IgD-negative memory B cell (primary cell): ENCODE results near the gene TCERG1L. TPM values are rescaled to one million over a fixed set of nuclear protein-coding genes. Genes with fewer than 3 reads are reported as not detected.
"Not testable (repeated sequence)": the region's sequence is repeated elsewhere in the genome, so short reads cannot be mapped to it uniquely, and the experiment has no call there.

Experiments used
- H3K27ac Mint-ChIP-seq, 3 donors: one replicate each; pipeline ENCODE4 v1.8.0; 2020 to 2022; ENCODE audit warnings: mild to moderate bottlenecking in 3 of 3, mixed read lengths in 3 of 3, moderate library complexity in 1 of 3
- H3K27me3 Mint-ChIP-seq: one replicate; pipeline ENCODE4 v1.8.0; 2021; ENCODE audit warnings: mixed read lengths
- H3K36me3 Mint-ChIP-seq: one replicate; pipeline ENCODE4 v1.8.0; 2020; ENCODE audit warnings: mild to moderate bottlenecking, mixed read lengths
- H3K4me1 Mint-ChIP-seq, 3 donors: one replicate each; pipeline ENCODE4 v1.8.0; 2020 to 2022; ENCODE audit warnings: mixed read lengths in 3 of 3, mild to moderate bottlenecking in 1 of 3
- H3K4me3 Mint-ChIP-seq, 4 donors: one replicate each; pipeline ENCODE4 v1.8.0; 2020 to 2022; ENCODE audit warnings: mild to moderate bottlenecking in 4 of 4, mixed read lengths in 4 of 4, moderate library complexity in 3 of 4
- H3K9me3 Mint-ChIP-seq, 3 donors: one replicate each; pipeline ENCODE4 v1.8.0; 2020 to 2021; ENCODE audit warnings: mixed read lengths in 3 of 3, mild to moderate bottlenecking in 1 of 3
- polyA plus RNA-seq: library from polyadenylated mRNA; unstranded; fragments of 300-500 nt; fragmentation: Illumina TruSeq; gene quantifications from one replicate; pipeline ENCODE4 v1.2.3, GENCODE V29; 2021

Gene TCERG1L
- polyA plus RNA-seq, 1 donor from 2014 or later: not detected

DNA sequence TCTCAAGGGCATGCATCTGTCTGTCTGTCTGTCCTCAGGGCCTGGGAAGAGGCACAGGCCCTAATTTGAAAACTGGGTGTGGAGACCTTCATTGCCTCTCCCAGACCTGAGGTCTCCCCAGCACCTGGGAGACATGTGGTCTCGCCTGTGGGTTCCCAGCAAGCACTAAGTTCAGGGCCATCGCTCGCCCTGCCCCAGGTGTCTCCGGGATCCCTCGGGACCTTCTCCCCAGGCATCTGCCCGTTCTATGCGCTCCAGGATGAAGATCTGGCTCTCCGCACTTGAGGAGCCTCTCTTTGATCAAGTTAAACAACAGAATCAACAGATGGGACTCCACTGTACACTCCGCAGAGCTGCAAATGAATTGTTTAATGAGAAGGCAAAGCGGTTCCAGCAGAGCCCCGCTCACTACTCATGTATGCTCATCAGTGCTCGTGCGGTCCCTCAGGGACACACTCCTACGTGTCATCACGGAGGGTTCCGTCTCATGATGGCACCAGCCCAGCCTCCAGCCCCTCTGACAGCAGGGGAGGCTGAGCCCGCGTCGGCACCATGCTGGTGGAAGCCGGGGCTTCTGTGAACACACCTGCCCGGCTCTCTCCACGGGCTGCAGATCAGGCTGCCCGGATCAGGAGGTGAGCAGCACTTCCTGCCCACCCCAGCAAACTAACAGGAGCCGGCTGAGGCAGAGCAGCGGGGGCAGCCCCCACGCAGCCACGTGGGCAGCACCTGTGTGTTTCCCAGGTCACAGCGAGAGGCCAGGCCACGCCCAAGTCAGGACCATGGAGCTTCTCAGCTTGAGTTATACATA lies 132.8 kb downstream of the TCERG1L start:
- H3K4me3 Mint-ChIP-seq: no peak overlapping the region
- H3K27me3 Mint-ChIP-seq: peaks cover 3% of the 10 kb centered on the region
- H3K4me1 Mint-ChIP-seq: no peaks in the 10 kb centered on the region
- H3K9me3 Mint-ChIP-seq: no peaks in the 10 kb centered on the region
- no peaks in the 10 kb centered on the region for H3K36me3 Mint-ChIP-seq
- H3K27ac Mint-ChIP-seq: no peak overlapping the region

DNA sequence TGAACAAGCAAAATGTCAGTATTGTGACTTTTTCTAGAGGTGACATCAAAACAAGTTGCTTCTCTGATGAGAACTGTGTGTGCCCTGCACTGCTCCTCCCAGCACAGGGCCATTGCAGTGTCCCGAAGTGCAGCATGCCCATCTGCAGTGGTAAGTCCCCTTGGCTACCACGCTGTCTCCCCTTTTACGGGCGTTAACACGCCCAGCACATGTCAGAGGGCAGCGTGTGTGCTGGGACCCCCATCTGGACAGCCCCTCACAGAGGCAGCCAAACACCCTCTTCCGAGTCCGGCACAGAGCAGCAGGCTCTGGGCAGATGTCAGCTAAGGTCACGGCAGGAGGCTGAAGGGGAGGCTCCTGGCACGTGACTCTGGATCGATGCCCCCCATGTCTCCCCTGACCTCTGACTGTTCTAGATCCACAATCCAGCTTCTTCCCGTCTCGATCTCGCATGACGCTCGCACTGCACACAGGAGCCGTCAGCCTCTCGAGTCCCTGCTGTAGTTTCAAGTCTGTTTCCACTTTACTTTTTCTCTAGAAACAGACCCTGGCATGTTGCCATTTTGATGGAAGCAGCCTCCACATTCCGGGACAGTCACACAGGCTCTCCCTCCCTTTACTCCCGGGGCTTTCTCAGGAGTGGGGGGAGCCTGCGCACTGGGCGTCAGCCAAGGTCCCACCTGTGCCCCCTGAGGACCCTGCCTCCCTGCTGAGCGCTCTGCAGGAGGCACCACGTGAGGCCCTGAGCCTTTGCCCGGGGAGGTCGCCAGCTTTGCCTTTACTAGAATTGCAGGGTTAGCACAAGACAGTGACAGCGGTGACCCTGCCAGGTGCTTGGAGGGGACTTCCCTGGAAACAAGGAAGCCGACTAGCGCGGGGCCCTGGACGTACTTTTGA lies 133.8 kb downstream of the TCERG1L start:
- Mint-ChIP-seq H3K36me3 (no peaks in the 10 kb centered on the region), H3K27ac (no peak overlapping the region), H3K9me3 (no peaks in the 10 kb centered on the region), H3K4me3 (no peak overlapping the region), H3K4me1 (no peaks in the 10 kb centered on the region), H3K27me3 (peaks cover 3% of the 10 kb centered on the region)

DNA sequence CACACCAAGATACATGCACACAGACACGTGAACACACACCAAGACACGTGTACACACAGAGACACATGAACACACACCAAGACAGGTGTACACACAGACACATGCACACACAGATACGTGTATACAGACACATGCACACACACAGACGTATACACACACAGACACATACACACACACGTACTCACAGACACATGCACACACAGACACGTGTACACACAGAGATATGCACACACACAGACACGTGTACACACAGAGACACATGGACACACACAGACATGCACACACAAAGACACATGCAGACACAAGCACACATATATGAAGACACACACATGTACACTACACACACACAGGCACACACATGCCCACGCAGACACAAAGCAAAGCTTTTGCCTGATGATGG lies 134.6 kb downstream of the TCERG1L start:
- Mint-ChIP-seq H3K27me3 (peaks cover under 1% of the 10 kb centered on the region), H3K4me3 (no peak overlapping the region), H3K4me1 (no peaks in the 10 kb centered on the region), H3K9me3 (no peaks in the 10 kb centered on the region), H3K36me3 (no peaks in the 10 kb centered on the region), H3K27ac (no peak overlapping the region)

DNA sequence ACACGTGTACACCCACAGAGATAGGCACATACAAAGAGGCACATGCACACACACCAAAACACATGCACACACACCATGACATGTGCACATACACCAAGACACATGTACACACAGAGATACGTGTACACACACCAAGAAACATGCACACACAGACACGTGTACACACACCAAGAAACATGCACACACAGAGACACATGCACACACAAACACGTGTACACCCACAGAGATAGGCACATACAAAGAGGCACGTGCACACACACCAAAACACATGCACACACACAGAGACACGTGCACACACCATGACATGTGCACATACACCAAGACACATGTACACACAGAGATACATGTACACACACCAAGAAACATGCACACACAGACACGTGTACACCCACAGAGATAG lies 135.2 kb downstream of the TCERG1L start:
- not testable (repeated sequence) for H3K9me3 Mint-ChIP-seq, H3K27ac Mint-ChIP-seq, H3K4me3 Mint-ChIP-seq, H3K4me1 Mint-ChIP-seq, H3K27me3 Mint-ChIP-seq, H3K36me3 Mint-ChIP-seq

DNA sequence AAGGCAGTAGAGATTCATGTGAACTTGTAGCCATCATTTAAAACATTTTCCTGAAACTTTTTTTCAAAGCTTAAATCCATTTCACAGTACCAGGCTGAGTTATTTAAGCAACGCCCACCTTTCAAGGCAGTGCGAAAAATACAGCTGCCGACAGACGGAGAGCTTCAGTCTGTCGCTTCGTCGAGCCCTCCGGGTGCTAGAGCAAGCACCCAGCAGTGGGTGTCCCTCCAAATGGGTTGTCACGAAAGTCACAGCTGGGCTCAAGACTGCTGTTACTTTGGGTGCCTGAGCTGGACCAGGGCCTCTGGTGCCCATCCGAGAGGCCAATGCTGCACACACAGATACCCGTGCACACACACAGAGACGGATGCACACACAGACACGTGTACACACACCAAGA lies 135.6 kb downstream of the TCERG1L start:
- Mint-ChIP-seq H3K36me3 (no peaks in the 10 kb centered on the region), H3K27me3 (no peaks in the 10 kb centered on the region), H3K4me1 (no peaks in the 10 kb centered on the region), H3K9me3 (no peaks in the 10 kb centered on the region), H3K27ac (no peak overlapping the region), H3K4me3 (no peak overlapping the region)

DNA sequence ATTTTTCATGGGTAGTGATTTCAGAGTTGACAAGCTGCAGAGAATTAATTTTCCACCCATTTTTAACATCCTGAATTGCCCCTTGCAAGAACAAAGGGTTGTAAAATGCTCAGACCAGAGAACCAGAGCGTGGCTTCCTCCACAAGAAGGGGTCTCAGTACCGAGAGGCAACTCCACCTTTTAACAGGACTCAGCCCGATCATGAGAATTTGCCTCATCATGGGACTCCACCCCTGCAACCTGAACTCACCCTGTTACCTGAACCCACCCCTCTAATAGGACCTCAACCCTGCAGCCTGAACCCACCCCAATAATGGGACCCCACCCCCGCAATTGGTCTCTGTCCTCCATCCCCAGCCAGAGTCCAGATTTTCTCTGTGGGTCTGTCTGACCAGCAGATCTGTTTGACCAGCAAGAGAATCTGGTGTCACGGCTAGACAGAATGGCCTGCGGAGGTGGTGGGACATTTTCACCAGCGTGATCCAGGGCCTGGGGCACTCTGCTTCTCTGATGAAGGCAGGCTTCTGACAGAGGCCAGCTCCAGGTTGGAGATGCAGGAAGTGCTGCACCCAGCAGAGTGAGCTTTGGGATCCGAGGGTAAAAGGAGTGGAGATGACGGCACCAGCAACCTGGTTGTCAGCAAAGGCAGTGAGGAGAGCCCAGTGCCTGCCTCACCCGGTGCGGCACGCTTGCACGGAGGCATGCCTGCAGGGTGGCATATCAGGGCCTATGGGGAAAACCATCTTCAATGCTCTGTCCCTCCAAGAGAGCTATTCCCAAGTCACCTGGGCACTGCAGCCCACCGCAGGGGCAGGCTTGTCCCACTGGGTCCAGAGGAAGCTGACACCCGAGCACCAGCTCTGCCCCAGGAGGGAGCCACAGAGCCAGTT lies 136.6 kb downstream of the TCERG1L start:
- Mint-ChIP-seq H3K27me3 (no peaks in the 10 kb centered on the region), H3K36me3 (no peaks in the 10 kb centered on the region), H3K9me3 (no peaks in the 10 kb centered on the region), H3K4me3 (no peak overlapping the region), H3K4me1 (no peaks in the 10 kb centered on the region), H3K27ac (no peak overlapping the region)

DNA sequence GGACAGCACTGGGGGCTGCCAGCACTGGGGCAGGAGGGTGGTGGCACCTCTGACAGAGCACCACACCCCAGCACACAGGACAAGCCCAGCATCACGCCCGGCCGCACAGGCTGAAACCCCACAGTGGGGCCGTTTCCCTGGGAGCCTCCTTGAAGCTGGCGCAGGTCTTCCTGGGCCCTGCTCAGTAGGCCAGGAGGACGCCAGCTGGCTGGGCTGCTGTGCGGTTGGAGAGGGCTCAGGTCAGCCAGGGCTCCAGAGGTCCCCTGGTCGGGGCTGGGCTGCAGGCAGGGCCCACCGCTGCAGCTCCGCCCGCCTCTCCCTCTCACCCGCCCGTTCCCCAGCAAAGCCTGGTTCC lies 137.3 kb downstream of the TCERG1L start:
- no peaks in the 10 kb centered on the region for H3K36me3 Mint-ChIP-seq
- no peaks in the 10 kb centered on the region for H3K9me3 Mint-ChIP-seq
- no peaks in the 10 kb centered on the region for H3K27me3 Mint-ChIP-seq
- no peak overlapping the region for H3K27ac Mint-ChIP-seq
- H3K4me3 Mint-ChIP-seq: no peak overlapping the region
- H3K4me1 Mint-ChIP-seq: no peaks in the 10 kb centered on the region

DNA sequence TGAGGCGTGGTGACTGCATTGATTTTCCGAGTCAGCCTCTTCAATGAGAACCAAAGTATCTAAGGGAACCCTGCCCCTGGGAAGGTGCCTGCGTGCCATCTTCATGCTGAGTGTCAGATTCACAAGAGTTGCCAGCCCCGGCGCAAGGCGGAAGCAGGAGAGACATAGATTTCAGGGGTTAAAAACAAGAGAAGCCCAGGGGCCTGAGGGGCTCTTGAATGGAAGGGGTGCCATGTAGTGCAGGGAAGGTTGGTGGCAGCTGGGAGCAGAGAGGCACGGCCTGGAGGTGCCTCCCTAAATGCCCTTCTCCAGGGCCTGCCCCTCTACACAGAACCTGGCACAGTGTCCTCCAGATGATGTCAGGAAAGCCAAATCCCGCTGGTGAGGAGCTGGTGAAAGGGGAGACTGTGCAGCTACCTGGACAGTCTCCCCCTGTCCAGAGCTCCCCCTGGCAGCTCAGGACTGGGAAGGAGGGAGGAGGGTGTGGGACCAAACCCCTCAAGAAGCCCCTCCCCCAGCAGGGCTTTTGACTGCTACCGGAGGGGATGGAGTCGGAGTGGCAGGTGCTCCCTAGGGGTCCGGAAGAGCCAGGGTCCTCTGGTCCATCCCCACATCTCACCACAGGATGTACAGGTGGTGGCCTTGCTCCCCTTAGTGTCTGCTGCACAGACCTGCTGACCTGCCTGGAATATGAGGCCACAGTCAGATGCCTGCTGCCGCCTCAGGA lies 137.9 kb downstream of the TCERG1L start:
- Mint-ChIP-seq H3K4me3 (no peak overlapping the region), H3K4me1 (no peaks in the 10 kb centered on the region), H3K27me3 (no peaks in the 10 kb centered on the region), H3K36me3 (no peaks in the 10 kb centered on the region), H3K27ac (no peak overlapping the region), H3K9me3 (no peaks in the 10 kb centered on the region)

DNA sequence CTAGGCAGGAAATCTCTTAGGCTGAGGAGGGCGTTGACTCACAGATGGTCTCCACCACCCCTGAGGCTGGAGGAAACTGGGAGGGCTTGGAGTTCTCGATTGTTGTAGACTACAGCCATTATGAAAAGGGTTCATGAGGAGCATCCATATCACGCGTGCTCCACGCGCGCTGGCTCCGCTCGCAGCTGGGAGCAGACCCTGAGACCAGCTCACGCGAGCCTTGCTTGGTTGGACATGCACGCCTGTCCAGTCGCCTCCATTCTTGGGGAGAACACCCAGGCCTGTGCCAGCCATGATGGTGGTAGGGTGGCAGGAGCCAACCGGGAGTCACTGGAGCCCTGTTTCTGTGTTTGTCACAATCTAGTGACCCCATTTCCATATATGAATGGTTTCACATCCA lies 139.1 kb downstream of the TCERG1L start:
- Mint-ChIP-seq H3K9me3 (no peaks in the 10 kb centered on the region), H3K36me3 (no peaks in the 10 kb centered on the region), H3K4me3 (no peak overlapping the region), H3K4me1 (no peaks in the 10 kb centered on the region), H3K27ac (no peak overlapping the region), H3K27me3 (no peaks in the 10 kb centered on the region)

DNA sequence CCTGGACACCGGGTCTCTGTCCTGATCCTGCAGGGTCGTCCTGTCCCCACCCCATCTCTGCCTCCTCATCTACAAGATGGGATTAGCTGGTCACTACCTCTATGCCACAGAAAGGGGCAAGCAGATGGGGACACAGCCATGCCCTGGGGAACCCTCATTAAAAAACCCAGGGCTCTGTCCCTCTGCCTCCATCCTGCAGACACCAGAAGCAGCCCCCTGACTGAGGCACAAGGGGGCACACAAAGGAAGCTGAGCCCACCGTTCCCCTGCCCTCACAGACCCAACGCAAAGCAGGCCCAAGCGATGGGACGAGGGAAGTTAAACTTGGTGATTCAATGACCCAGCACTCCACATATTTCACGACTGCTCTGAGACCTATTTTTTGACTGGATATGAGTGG lies 142.4 kb downstream of the TCERG1L start:
- no peaks in the 10 kb centered on the region for H3K36me3 Mint-ChIP-seq
- peaks cover 0 to 1% (median 0%) of the 10 kb centered on the region in 3 donors for H3K9me3 Mint-ChIP-seq
- no peak overlapping the region for H3K27ac Mint-ChIP-seq
- H3K4me1 Mint-ChIP-seq: no peaks in the 10 kb centered on the region
- H3K27me3 Mint-ChIP-seq: no peaks in the 10 kb centered on the region
- H3K4me3 Mint-ChIP-seq: no peak overlapping the region

DNA sequence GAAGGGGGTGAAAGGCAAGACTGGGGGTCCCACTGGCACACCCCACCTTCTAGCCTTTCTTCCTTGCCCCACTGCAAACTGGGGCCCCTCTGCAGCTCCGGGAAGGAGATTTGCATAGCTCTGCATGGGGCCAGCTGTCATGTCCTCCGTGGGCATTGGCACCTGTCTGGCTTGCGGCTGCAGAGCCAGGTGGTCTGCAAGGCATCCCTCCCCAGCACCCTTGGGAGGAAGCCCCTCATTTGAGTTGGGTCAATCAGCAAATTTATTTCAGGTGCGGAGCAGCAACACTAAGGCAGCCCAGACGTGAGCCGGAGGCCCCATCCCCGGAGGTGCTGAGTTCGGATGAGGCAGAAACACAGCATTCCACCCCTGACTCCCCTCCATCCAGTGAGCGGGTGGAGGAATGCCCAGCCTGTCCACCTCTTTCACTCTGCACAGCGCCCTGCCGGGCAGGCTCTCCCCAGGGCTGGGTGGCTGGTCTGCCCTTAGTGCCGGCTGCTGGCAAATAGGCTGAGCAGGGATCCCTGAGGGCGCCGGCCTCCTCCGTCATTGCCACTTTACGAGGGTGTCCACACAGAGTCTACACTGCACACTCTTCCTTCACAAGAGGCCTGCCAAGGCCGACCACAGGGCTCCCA lies 143.2 kb downstream of the TCERG1L start:
- Mint-ChIP-seq H3K36me3 (no peaks in the 10 kb centered on the region), H3K4me3 (no peak overlapping the region), H3K27me3 (no peaks in the 10 kb centered on the region), H3K4me1 (no peaks in the 10 kb centered on the region), H3K27ac (no peak overlapping the region), H3K9me3 (peaks cover 0 to 1% (median 0%) of the 10 kb centered on the region in 3 donors)

DNA sequence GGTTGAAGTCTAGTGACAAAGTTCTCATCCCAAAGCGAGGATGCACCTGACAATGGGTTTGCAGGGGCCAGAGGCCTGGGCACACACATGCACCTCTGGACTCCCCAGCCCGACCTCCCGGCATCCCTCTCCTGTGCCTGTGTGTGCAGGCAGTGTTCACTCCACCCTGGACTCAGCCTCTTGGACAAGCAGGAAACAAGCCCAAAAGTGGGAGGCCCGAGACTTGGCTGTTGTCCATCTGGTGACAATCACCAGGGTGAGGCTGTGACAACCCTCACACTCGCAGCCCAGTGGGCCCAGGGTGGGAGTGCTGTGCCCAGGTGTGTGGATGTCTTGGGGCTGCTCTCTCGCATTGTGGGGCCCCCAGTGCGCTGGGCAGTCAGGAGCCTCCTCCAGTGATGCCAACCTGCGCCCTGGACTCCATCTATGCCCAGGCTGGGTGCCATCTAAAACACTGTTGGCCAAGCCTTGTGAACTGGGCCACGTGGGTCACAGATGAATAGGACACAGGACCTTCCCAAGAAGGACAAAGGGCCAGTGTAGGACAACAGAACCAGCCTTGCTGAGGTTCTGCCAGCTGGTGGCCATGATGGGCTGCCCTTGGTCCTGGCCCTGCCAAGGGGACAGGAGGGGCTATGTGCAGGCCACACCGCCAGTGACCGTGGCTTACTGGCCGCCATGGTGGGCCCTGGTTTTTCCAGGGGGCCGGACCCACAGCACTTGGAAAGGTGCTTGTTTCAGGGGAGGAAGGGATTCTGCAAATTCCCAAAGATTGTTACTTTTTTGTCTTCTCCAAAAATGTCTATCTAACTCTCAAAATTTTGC lies 144.3 kb downstream of the TCERG1L start:
- no peak overlapping the region for H3K4me3 Mint-ChIP-seq
- H3K9me3 Mint-ChIP-seq: peaks cover 0 to 1% (median 0%) of the 10 kb centered on the region in 3 donors
- H3K36me3 Mint-ChIP-seq: no peaks in the 10 kb centered on the region
- H3K4me1 Mint-ChIP-seq: no peaks in the 10 kb centered on the region
- H3K27ac Mint-ChIP-seq: no peak overlapping the region
- no peaks in the 10 kb centered on the region for H3K27me3 Mint-ChIP-seq

DNA sequence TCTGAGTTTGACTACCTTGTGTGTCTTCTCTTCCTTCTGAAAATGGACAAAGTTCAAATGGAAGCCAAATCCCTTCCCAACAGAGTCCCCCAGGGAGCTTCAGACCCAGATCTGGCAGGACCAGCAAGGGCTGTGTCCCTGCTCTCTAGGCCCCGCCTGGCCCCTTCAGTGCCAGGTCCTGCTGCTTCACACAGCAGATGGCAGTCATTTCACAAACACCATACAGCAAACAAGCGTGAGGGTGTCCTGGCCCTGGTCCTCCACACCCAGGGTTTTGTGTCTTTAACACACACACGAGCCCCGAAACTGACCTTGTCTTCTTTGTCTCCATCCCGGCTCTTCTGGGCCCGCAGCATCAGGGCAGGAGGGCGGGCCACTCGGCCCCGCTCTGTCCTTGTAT lies 145.0 kb downstream of the TCERG1L start:
- no peaks in the 10 kb centered on the region for H3K36me3 Mint-ChIP-seq
- peaks cover 0 to 1% (median 0%) of the 10 kb centered on the region in 3 donors for H3K9me3 Mint-ChIP-seq
- no peak overlapping the region for H3K27ac Mint-ChIP-seq
- no peak overlapping the region for H3K4me3 Mint-ChIP-seq
- H3K4me1 Mint-ChIP-seq: no peaks in the 10 kb centered on the region
- H3K27me3 Mint-ChIP-seq: no peaks in the 10 kb centered on the region
